SJSA1 (cell line): ENCODE measurements around the gene THRSP. TPM values are rescaled to one million over a fixed set of nuclear protein-coding genes. Genes with fewer than 3 reads are reported as not detected.
"Not testable (repeated sequence)": the region's sequence is repeated elsewhere in the genome, so short reads cannot be mapped to it uniquely, and the experiment has no call there.

Source experiments
- DNase-seq, 2 experiments: peaks; one replicate each; pipeline ENCODE4 v3.0.0-alpha.2; 2015 to 2020; ENCODE audit warnings: low spot score in 2 of 2, low read depth in 1 of 2
- H3K27ac ChIP-seq: fragments of 250-450 bp; sonication (Bioruptor Pico); 2 replicates; pipeline ENCODE4 v1.5.1; 2020; ENCODE audit warnings: mild to moderate bottlenecking, moderate library complexity
- H3K27me3 ChIP-seq: fragments of 250-450 bp; sonication (Bioruptor Pico); replicated peaks from 2 replicates; pipeline ENCODE4 v1.5.1; 2020; ENCODE audit warnings: mild to moderate bottlenecking, moderate library complexity
- H3K36me3 ChIP-seq: fragments of 250-450 bp; sonication (Bioruptor Pico); 2 replicates; pipeline ENCODE4 v1.5.1; 2020; ENCODE audit warnings: mild to moderate bottlenecking
- H3K4me1 ChIP-seq: fragments of 250-450 bp; sonication (Bioruptor Pico); replicated peaks from 2 replicates; pipeline ENCODE4 v1.6.1; 2021; ENCODE audit warnings: mild to moderate bottlenecking
- H3K4me3 ChIP-seq: fragments of 250-450 bp; sonication (Bioruptor Pico); 2 replicates; pipeline ENCODE4 v1.5.1; 2020; ENCODE audit warnings: mild to moderate bottlenecking
- H3K9me3 ChIP-seq: fragments of 250-450 bp; sonication (Bioruptor Pico); replicated peaks from 2 replicates; pipeline ENCODE4 v1.5.1; 2020; ENCODE audit warnings: mild to moderate bottlenecking
- total RNA-seq: library from RNA; depleted of rRNA; stranded (reverse); fragments of >200 nt; shearing (Covaris generic); gene quantifications from 2 replicates; pipeline ENCODE4 v1.2.3, GENCODE V29; 2014; rRNA removed

THRSP gene, protein sequence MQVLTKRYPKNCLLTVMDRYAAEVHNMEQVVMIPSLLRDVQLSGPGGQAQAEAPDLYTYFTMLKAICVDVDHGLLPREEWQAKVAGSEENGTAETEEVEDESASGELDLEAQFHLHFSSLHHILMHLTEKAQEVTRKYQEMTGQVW
- not detected in 2 replicates for total RNA-seq

DNA sequence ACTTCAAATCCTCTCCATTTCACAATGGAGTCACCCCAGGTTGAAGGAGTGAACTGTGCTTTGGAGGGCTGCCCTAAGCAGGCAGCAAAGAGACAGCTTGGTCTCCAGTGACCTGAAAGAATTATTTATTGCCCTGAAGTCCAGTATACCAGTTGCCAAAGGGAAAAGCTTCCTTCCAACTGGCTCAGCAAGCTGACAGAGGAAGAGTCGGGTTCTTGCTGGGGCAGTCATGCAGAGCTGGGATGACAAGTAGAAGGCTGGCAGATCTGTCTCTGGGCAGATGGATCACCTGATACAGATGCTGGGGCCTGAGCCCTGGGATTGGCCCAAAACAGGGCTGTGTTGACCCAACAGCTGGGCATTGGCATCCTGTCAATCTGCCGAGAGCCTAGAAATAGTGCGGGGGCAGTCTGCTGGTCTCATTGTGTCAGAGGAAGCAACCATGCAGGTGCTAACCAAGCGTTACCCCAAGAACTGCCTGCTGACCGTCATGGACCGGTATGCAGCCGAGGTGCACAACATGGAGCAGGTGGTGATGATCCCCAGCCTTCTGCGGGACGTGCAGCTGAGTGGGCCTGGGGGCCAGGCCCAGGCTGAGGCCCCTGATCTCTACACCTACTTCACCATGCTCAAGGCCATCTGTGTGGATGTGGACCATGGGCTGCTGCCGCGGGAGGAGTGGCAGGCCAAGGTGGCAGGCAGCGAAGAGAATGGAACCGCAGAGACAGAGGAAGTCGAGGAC lies at the start of gene THRSP:
Gene THRSP (plus strand): TSS at position 422 of the 742 bp plus-strand sequence. CDS start 21 bp downstream, at position 443.
- no peaks in the 10 kb centered on the region for H3K27me3 ChIP-seq
- no peak for DNase-seq
- no peaks in the 10 kb centered on the region for H3K9me3 ChIP-seq
- peaks cover 9% of the 10 kb centered on the region for H3K36me3 ChIP-seq
- H3K27ac ChIP-seq, result no peak within 1 kb of the TSS
- no peaks in the 10 kb centered on the region for H3K4me1 ChIP-seq
- no peak within 1 kb of the TSS for H3K4me3 ChIP-seq

DNA sequence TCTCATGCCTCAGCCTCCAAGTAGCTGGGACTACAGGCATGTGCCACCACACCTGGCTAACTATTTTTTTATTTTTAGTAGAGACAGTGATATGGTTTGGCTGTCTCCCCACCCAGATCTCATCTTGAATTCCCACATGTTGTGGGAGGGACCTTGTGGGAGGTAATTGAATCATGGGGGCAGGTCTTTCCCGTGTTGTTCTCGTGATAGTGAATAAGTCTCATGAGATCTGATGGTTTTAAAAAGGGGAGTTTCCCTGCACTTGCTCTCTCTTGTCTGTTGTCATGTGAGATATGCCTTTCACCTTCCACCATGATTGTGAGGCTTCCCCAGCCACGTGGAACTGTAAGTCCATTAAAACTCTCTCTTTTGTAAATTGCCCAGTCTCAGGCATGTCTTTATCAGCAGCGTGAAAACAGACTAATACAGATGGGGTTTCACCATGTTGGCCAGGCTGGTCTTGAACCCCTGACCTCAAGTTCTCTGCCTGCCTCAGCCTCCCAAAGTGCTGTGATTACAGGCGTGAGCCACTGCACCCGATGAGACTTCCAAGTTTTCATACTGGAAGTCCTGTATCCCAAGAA lies 48.6 kb upstream of the THRSP start:
- not testable (repeated sequence) for H3K9me3 ChIP-seq, H3K4me3 ChIP-seq, H3K27me3 ChIP-seq, H3K36me3 ChIP-seq, DNase-seq, H3K4me1 ChIP-seq, H3K27ac ChIP-seq

DNA sequence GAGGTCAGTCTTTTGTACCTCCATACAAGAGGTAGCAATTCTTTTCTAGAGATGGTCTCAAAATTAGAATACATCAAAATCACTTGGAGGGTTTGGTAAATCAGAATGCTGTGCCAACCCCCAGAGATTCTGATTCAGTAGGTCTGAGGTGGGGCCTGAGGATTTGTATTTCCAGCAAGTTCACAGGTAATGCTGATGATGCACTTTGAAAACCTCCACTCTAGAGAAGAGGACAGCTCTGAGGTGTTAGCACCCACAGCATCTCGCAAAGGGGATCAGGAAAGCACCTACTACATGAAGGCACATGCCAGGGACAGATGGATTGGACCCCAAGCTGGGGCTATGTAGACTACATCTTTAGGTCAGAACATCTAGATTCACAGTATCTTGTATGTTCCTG lies 47.8 kb upstream of the THRSP start:
- Histone ChIP-seq H3K27ac (no peak overlapping the region), H3K9me3 (no peaks in the 10 kb centered on the region), H3K36me3 (no peaks in the 10 kb centered on the region), H3K4me1 (peaks cover 9% of the 10 kb centered on the region; the same call in 1 of the 2 replicates), H3K4me3 (no peak overlapping the region), H3K27me3 (no peaks in the 10 kb centered on the region)
- DNase-seq, result no peak

DNA sequence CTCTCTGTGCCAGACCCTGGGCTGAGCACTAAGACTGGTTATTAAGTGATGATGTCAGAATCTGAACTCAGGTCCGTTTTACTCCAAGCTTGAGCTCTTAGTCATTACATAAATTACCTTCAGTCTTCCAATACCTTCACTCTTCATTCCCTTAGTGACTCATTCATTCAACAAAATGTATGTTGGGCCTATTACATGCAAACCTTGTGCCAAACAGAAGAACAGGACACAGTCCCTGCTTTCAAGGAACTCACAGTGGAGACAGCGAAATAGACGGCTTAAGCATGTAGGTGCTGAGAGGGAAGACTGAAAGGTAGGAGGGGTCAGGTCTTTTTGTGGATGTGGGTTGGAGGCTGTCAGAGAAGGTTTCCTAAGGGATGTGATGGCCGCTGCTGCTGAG lies 43.9 kb upstream of the THRSP start:
- H3K4me1 ChIP-seq, result peaks cover 22% of the 10 kb centered on the region
- no peaks in the 10 kb centered on the region for H3K9me3 ChIP-seq
- no peaks in the 10 kb centered on the region for H3K36me3 ChIP-seq
- H3K4me3 ChIP-seq, result no peak overlapping the region
- H3K27ac ChIP-seq, result no peak overlapping the region
- DNase-seq, result no peak
- no peaks in the 10 kb centered on the region for H3K27me3 ChIP-seq

DNA sequence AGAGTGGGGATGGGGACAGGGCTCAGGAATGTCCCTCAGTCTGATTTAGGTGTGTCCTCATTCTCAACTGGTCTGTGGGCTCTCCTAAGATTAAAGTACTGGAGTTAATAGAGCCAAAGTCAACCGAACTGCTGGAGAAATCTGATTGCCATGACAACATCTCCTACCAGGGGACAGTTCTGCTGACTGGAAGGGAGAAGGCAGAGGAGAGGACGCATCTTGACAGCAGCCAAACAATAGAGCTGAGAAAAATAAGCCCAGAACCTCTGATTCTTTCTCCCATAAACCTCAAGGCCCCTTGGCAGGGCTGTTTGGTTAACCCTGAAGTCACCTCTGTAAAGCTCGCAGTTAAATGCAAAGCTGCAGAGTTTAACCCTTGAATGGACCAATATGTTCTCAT lies 43.4 kb upstream of the THRSP start:
- H3K9me3 ChIP-seq, result no peaks in the 10 kb centered on the region
- no peak overlapping the region for H3K27ac ChIP-seq
- H3K4me1 ChIP-seq, result peaks cover 22% of the 10 kb centered on the region
- no peaks in the 10 kb centered on the region for H3K36me3 ChIP-seq
- no peaks in the 10 kb centered on the region for H3K27me3 ChIP-seq
- no peak overlapping the region for H3K4me3 ChIP-seq
- no peak for DNase-seq

DNA sequence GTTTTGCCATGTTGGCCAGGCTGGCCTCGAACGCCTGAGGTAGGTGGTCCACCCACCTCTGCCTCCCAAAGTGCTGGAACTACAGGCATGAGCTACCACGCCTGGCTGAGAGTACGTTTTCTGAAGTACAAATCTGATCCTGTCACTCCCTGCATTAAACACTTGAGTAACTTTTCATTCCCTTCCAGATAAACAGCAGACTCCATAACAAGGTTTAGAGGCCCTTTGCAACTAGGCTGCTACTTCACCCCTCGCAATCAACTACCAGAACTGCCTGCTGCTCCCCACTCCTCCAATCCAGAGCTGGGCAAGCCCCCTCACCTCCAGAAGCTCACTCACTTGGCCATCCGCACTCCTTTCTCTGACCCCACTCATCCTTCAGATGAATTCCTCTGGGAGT lies 42.0 kb upstream of the THRSP start:
- no peak overlapping the region for H3K27ac ChIP-seq
- no peak overlapping the region for H3K4me3 ChIP-seq
- H3K9me3 ChIP-seq, result no peaks in the 10 kb centered on the region
- H3K4me1 ChIP-seq, result peaks cover 22% of the 10 kb centered on the region
- no peaks in the 10 kb centered on the region for H3K27me3 ChIP-seq
- DNase-seq, result no peak
- no peaks in the 10 kb centered on the region for H3K36me3 ChIP-seq

DNA sequence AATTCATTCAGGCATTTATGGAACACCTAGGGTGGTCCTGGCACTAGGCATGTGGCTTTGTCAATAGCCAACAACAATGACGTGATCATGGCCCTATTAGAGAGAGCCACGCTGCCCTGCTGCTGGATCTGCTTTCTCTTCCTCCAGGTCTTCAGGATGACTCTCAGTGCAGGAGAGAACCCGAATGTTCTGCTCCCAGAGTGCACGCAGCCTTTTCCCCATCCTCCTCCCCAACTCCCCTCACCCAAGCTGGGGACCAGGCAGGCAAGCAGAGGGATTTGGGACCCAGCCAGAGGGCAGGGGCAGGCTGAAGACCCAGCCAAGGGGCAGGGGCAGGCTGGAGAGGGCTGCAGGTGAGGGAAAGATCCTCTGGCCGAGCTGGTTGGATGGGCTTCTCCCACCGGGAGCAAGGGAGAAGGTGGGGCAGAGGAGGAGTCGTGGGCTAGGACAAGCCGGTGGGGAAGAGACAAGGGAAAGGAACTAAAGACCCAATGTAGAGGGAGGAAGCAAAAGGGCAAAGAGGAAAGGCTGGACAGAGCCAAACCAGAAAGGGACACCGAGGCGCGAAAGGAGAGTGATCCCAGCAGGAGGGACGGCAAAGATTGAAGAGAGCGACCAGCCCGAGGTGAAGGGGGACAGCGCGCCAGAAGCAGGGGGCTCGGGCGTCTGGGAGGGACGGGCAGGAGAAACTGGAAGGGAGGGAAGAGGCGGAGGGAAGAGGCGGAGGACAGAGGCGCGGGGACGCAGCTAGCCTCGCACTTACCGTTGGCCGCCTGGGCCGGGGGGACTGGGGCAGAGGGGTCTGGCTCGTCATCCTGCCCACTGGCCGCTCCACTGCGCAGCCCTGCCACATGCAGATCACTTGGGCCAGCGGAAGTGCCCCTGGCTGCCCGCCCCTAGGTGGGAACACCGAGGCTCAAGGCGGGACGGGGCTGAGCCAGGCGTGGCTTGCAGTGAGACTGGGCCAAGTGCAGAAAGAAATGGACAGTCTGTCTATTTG lies 41.0 kb upstream of the THRSP start, which contains the start of gene KCTD14:
Gene KCTD14 (minus strand): TSS at position 880 of the 1,000 bp plus-strand sequence. CDS start 27 bp downstream, at position 853.
- Histone ChIP-seq H3K9me3 (no peaks in the 10 kb centered on the region), H3K4me3 (peak within 1 kb of the TSS; percentile 46), H3K4me1 (peaks cover 22% of the 10 kb centered on the region), H3K27me3 (no peaks in the 10 kb centered on the region), H3K27ac (peak within 1 kb of the TSS; percentile 43), H3K36me3 (no peaks in the 10 kb centered on the region)
- DNase-seq, result peak; percentile 35 to 51

DNA sequence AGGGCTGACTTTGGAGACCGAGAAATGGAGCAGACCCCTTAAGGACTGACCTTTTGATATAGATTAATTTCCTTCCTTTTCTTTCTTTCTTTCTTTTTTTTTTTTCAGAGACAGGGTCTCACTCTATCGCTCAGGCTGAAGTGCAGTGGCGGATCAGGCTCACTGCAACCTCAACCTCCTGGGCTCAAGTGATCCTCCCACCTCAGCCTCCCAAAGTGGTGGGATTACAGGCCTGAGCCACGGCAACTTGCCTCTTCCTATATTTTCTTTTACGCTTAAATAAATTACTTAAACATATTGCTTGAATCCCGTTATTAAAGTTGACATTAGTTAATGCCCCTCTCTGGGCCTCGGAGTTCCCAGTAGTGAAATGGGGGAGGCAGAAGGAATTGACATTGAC lies 40.2 kb upstream of the THRSP start:
- no peak for DNase-seq
- Histone ChIP-seq H3K36me3 (no peaks in the 10 kb centered on the region), H3K27ac (no peak overlapping the region), H3K27me3 (no peaks in the 10 kb centered on the region), H3K4me1 (peaks cover 22% of the 10 kb centered on the region), H3K9me3 (no peaks in the 10 kb centered on the region), H3K4me3 (peak overlapping the region; percentile 46)

DNA sequence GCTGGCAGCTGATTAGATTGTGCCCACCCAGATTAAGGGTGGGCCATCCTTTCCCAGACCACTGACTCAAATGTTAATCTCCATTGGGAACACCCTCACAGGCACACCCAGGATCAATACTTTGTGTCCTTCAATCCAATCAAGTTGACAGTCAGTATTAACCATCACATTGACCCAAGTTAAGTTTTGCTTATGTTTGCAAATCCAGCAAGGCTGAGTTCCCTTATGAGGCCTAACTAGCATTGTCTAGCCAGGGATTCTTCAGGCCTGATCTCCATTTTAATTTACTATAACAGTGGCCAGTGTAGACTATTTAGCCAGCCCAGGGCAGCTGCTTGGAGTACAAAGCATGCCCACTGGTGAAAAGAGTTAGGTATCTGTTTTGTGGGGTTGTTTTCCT lies 38.3 kb upstream of the THRSP start:
- H3K4me1 ChIP-seq, result peaks cover 16% of the 10 kb centered on the region
- DNase-seq, result no peak
- H3K36me3 ChIP-seq, result no peaks in the 10 kb centered on the region
- no peaks in the 10 kb centered on the region for H3K9me3 ChIP-seq
- H3K4me3 ChIP-seq, result no peak overlapping the region
- H3K27me3 ChIP-seq, result no peaks in the 10 kb centered on the region
- H3K27ac ChIP-seq, result no peak overlapping the region

DNA sequence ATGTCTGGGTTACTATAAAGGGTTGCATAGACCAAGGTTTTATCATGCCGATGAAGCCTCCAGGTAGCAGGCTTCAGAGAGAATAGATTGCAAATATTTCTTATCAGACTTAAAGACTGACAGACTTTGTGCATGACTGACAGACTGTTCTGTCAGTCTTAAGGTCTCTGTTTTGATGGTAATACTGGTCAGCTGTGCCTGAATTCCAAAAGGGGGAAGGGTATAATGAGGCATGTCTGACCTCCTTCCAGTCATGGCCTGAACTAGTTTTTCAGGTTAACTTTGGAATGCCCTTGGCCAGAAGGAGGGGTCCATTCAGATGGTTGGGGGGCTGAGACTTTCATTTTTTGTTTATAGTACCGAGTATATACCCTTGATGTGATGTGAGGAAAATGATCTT lies 35.9 kb upstream of the THRSP start:
- H3K4me3 ChIP-seq, result no peak overlapping the region
- H3K9me3 ChIP-seq, result no peaks in the 10 kb centered on the region
- H3K4me1 ChIP-seq, result peaks cover 5% of the 10 kb centered on the region; the same call in 1 of the 2 replicates
- no peaks in the 10 kb centered on the region for H3K36me3 ChIP-seq
- DNase-seq, result no peak
- no peaks in the 10 kb centered on the region for H3K27me3 ChIP-seq
- H3K27ac ChIP-seq, result no peak overlapping the region

DNA sequence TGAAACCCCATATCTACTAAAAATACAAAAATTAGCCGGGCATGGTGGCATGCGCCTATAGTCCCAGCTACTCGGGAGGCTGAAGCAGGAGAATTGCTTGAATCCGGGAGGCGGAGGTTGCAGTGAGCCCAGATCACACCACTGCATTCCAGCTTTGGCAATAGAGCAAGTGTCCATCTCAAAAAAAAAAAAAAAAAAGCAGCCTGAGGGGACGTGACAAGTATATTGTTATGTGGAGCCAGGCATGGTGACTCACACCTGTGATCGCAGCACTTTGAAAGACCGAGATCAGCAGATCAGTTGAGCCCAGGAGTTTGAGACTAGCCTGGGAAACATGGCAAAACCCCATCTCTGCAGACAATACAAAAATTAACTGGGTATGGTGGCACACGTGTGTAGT lies 35.2 kb upstream of the THRSP start:
- not testable (repeated sequence) for H3K27me3 ChIP-seq, H3K9me3 ChIP-seq, H3K27ac ChIP-seq, H3K4me1 ChIP-seq, H3K4me3 ChIP-seq, DNase-seq, H3K36me3 ChIP-seq

DNA sequence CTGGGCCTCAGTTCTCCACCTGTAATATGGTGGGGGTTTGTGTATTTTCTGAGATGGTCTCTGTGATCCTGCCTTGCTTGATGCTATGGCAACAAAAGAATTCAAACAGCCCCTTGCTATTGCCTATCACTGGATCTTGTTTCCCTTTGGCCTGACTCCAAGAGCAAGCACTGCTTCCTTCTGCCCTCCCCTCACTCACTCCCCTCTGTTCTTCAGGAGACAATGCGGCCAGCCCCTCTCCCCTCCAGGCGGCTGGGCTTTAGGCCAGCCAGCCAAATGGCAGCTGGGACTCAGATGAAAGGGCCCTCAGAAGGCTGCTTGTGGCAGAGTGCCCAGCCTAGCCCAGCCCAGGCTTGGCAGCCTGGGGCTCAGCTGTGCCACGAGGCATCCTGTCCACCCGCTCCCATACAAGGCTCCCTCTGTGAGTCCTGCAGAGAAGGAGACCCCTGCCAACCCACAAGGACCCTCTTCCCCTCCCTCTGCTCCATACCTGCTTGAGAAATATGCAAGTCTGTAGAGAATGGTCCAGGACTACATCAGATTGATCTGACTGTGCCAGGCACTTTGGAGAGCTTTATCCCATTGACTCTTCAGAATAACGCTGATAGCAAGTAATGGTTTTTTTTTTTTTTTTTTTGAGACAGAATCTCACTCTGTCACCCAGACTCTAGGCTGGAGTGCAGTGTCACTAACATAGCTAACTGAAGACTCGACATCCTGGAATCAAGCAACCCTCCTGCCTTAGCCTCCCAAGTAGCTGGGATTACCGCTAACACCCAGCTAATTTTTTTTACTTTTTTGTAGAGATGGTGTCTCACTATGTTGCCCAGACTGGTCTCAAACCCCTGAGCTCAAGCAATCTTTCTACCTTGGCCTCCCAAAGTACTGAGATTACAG lies 33.0 kb upstream of the THRSP start:
- no peaks in the 10 kb centered on the region for H3K4me1 ChIP-seq
- H3K27me3 ChIP-seq, result no peaks in the 10 kb centered on the region
- no peak for DNase-seq
- H3K27ac ChIP-seq, result no peak overlapping the region
- H3K36me3 ChIP-seq, result no peaks in the 10 kb centered on the region
- no peaks in the 10 kb centered on the region for H3K9me3 ChIP-seq
- no peak overlapping the region for H3K4me3 ChIP-seq

DNA sequence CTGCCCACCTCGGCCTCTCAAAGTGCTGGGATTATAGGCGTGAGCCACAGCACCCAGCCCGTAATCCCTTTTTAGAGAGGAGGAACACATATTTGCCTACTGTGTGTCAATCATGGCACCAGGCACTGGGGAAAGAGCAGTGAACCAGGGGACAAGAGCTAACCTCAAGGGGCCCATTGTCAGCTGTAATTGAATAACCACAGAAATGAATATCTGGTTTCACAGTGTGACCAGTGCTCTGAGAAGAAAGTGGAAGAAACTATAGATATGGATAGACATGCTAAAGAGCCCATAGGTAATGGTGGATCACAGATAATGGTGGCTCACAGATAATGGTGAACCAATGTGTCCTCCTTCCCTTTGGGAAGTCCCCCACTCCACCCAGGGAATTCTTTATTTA lies 32.0 kb upstream of the THRSP start:
- Histone ChIP-seq H3K27ac (no peak overlapping the region), H3K9me3 (no peaks in the 10 kb centered on the region), H3K4me1 (no peaks in the 10 kb centered on the region), H3K4me3 (no peak overlapping the region), H3K36me3 (no peaks in the 10 kb centered on the region), H3K27me3 (no peaks in the 10 kb centered on the region)
- DNase-seq, result no peak
